Astrocyte of the spinal cord (primary cell): ENCODE results near the gene SPTBN5.

Experiments used
- DNase-seq: peaks from one replicate; pipeline ENCODE4 v3.0.0; 2011; ENCODE audit warnings: low read depth, low spot score
- H3K4me3 ChIP-seq: 2 replicates; pipeline ENCODE4 v1.5.1; 2011; ENCODE audit warnings: low read depth, mild to moderate bottlenecking, low read length, moderate library complexity
- in situ Hi-C: cut with HindIII; loops from 2 replicates; pipeline ENCODE4 v1.10.0; 2017; ENCODE audit warnings: low sequenced_read_pairs
- TF ChIP-seq, protein P1 (sequence below): IDR thresholded peaks from 2 replicates; pipeline ENCODE4 v1.5.1; 2012; ENCODE audit warnings: low read depth, mild to moderate bottlenecking, low read length, inconsistent platforms

Gene SPTBN5

DNA sequence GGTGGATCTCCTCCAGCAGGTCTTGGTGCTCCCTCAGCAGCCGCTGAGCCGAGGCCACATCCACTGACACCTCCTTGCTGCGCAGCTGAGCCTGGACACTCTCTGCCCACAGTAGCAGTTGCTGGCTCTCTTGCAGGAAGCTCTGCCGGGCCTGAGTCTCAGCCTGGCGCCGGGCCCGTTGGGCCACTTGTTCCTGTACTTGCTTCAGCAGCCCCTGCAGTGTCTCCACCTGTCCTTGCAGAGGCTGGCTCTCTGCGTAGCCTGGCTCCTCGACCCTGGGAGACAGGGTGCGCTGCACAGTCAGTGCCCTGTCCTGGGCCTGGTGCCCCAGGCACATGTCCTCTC, 15.5 kb downstream of the SPTBN5 start:
- H3K4me3 ChIP-seq, result no peak overlapping the region
- TF ChIP-seq, protein P1, sequence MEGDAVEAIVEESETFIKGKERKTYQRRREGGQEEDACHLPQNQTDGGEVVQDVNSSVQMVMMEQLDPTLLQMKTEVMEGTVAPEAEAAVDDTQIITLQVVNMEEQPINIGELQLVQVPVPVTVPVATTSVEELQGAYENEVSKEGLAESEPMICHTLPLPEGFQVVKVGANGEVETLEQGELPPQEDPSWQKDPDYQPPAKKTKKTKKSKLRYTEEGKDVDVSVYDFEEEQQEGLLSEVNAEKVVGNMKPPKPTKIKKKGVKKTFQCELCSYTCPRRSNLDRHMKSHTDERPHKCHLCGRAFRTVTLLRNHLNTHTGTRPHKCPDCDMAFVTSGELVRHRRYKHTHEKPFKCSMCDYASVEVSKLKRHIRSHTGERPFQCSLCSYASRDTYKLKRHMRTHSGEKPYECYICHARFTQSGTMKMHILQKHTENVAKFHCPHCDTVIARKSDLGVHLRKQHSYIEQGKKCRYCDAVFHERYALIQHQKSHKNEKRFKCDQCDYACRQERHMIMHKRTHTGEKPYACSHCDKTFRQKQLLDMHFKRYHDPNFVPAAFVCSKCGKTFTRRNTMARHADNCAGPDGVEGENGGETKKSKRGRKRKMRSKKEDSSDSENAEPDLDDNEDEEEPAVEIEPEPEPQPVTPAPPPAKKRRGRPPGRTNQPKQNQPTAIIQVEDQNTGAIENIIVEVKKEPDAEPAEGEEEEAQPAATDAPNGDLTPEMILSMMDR, result no peak
- in situ Hi-C loops, result no loop called here
- no peak for DNase-seq

DNA sequence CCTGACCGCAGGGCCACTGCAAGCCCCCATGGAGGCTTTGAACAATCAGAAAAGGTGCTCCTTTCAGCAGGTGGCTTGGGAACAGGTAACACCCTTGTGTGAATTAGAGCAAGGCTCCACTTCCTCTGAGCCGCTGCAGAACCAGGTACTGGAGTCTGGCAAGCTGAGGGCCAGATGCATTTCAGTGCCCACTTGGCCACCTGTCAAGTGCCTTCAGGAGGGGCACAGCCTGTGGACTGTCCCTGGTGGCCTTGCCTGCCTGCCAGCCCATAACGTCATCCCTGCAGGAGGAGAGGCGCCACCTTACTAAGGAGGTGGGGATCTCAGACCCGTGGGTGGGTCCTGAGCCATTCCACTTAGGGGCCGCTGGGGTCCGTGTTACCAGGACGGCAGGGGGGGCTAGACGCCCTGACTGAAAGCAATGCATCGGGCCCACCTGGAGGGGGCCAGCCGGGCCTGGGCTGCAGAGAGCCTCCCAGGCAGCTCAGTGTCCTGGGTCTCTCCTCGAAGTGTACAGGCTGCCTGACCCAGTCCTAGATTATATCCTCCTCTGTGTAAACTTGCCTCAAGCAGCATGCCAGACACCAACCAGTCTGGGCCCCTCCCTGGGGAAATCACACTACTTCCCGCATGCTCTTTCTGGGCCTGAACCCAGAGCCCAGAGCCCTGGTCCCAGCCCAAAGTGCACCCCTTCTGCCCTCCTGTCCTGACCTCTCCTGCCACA, 16.1 kb downstream of the SPTBN5 start:
- in situ Hi-C loops, result no loop called here
- no peak overlapping the region for H3K4me3 ChIP-seq
- TF ChIP-seq, protein P1, result no peak
- DNase-seq, result no peak

DNA sequence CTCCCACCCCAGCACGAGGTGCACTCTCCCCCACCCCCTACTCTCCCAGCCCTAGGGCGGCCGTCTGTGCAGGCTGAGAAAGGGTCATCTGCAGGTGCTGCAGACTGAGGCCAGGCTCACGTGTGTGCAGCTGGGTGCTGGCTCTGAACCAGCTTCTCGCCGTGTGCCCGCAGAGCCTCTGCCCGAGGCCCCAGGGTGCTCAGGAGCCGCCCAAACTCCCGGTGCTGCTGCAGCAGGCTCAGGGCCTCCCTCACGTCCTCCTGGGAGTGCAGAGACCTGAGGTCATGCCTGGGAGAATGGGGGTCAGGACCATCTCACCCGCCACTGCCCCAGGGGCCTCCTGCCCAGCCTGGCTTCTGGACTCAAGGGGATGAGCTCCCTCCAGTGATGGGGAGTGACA, 17.2 kb downstream of the SPTBN5 start:
- TF ChIP-seq, protein P1, result no peak
- H3K4me3 ChIP-seq, result no peak overlapping the region
- in situ Hi-C loops, result no loop called here
- no peak for DNase-seq

DNA sequence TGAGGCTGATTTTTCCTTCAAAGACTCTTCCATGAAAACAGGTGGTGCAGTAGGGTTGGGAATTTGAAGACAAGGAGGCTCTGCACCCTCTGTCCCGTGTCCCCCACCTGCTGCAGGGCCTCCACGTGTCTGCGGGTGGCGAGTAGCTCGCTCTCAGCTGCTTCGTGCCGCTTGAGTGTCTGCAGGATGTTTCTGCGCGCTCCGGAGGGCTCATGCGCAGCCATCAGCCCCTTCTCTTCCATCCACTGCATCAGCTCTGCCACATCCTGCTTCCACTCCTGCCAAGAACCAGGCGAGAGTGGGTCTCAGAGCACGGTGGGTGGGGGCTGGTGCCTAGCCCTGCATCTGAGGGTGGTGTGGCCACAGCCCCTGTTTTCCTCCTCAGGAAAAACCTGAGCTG, 17.8 kb downstream of the SPTBN5 start:
- TF ChIP-seq, protein P1, result no peak
- no peak for DNase-seq
- H3K4me3 ChIP-seq, result no peak overlapping the region
- in situ Hi-C loops, result no loop called here

DNA sequence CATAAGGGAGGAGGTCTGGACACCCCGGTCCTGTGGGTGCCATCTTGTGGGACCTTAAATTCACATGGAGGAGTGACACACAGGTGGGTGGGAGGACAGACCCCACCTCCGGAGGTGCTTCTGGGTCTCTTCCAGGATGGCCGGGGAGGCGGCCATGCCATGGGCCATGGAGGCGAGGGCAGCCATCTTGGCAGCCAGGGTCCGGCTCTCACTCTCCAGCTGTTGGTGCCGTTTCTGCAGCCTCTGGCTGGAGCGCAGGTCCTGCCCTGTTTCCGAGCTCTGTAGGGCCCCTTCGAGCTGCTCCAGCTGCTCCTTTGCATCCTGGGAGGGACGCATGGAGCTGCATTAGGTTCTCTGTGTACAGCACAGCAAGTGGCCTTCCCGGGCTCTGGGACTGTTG, 19.1 kb downstream of the SPTBN5 start:
- TF ChIP-seq, protein P1, result no peak
- no peak overlapping the region for H3K4me3 ChIP-seq
- DNase-seq, result no peak
- in situ Hi-C loops, result no loop called here

DNA sequence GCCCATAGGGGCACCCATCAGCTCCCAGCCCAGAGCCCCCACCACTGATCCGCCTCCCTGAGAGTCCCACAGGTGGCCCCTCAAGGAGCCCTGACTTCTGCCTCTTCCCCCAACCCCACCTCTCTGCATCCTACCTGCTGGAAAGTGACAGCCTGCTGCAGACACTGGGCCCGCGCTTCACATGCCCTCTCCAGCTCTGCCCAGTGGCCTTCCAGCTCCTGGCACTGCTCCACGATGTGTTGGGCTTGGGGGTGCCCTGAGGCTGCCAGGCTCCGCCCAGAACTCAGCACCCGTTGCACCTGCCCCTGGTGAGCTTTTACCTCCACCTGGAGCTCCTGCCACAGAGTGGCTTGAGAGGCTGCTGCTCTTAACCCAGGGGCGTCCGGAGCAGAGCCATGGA, 20.1 kb downstream of the SPTBN5 start:
- in situ Hi-C loops, result no loop called here
- no peak for DNase-seq
- TF ChIP-seq, protein P1, result no peak
- no peak overlapping the region for H3K4me3 ChIP-seq
